H9 (cell line): ENCODE measurements around the gene ZNF546. TPM values are rescaled to one million over a fixed set of nuclear protein-coding genes. Genes with fewer than 3 reads are reported as not detected.

Source experiments
- DNase-seq: peaks from one replicate; pipeline ENCODE4 v3.0.0-alpha.2; 2017
- H2AFZ ChIP-seq: one replicate; pipeline ENCODE4 v1.6.1; 2013; ENCODE audit warnings: mild to moderate bottlenecking, low read length, control low read depth, moderate library complexity
- H2AK5ac ChIP-seq: 2 replicates; pipeline ENCODE4 v1.6.1; 2013; ENCODE audit warnings: low read length, control low read depth, mixed read lengths; ENCODE audit not compliant: insufficient read length
- H2BK120ac ChIP-seq: one replicate; pipeline ENCODE4 v1.6.1; 2013; ENCODE audit warnings: low read depth, mild to moderate bottlenecking, low read length, control low read depth, inconsistent platforms; ENCODE audit not compliant: poor library complexity, severe bottlenecking
- H2BK12ac ChIP-seq: 2 replicates; pipeline ENCODE4 v1.6.1; 2013; ENCODE audit warnings: low read length, control low read depth, mixed read lengths, low read depth; ENCODE audit not compliant: insufficient read length
- H2BK15ac ChIP-seq: 2 replicates; pipeline ENCODE4 v1.6.1; 2013; ENCODE audit warnings: low read depth, low read length, control low read depth
- H2BK20ac ChIP-seq: one replicate; pipeline ENCODE4 v1.6.1; 2013; ENCODE audit warnings: low read depth, mild to moderate bottlenecking, low read length, control low read depth, inconsistent platforms; ENCODE audit not compliant: poor library complexity, severe bottlenecking
- H2BK5ac ChIP-seq: 2 replicates; pipeline ENCODE4 v1.6.1; 2013; ENCODE audit warnings: low read length, control low read depth, mixed read lengths; ENCODE audit not compliant: insufficient read length
- H3K14ac ChIP-seq: 2 replicates; pipeline ENCODE4 v1.6.1; 2013; ENCODE audit warnings: low read length, control low read depth; ENCODE audit not compliant: insufficient read depth
- H3K18ac ChIP-seq: 2 replicates; pipeline ENCODE4 v1.6.1; 2013; ENCODE audit warnings: low read depth, mild to moderate bottlenecking, mixed read lengths, low read length, control low read depth; ENCODE audit not compliant: insufficient read length
- H3K23ac ChIP-seq: 2 replicates; pipeline ENCODE4 v1.6.1; 2013; ENCODE audit warnings: low read length, control low read depth, mixed read lengths, low read depth; ENCODE audit not compliant: insufficient read length
- H3K23me2 ChIP-seq: 2 replicates; pipeline ENCODE4 v1.6.1; 2013; ENCODE audit warnings: low read depth, mild to moderate bottlenecking, mixed read lengths, low read length, control low read depth; ENCODE audit not compliant: insufficient read length, poor library complexity, severe bottlenecking
- H3K27ac ChIP-seq: 2 replicates; pipeline ENCODE4 v1.5.1; 2013; ENCODE audit warnings: low read length, control low read depth, mixed read lengths, low read depth; ENCODE audit not compliant: insufficient read length
- H3K27me3 ChIP-seq: 2 replicates; pipeline ENCODE4 v1.6.1; 2013; ENCODE audit warnings: low read length, control low read depth, inconsistent platforms; ENCODE audit not compliant: insufficient read depth
- H3K4ac ChIP-seq: 2 replicates; pipeline ENCODE4 v1.6.1; 2013; ENCODE audit warnings: low read depth, mild to moderate bottlenecking, control low read depth, inconsistent platforms, low read length, moderate library complexity
- H3K4me1 ChIP-seq: 2 replicates; pipeline ENCODE4 v1.6.1; 2013; ENCODE audit warnings: low read length, control low read depth, inconsistent platforms; ENCODE audit not compliant: insufficient read depth
- H3K4me2 ChIP-seq: 2 replicates; pipeline ENCODE4 v1.6.1; 2013; ENCODE audit warnings: low read length, control low read depth, mixed read lengths; ENCODE audit not compliant: insufficient read length, insufficient read depth
- H3K56ac ChIP-seq: 2 replicates; pipeline ENCODE4 v1.6.1; 2013; ENCODE audit warnings: low read depth, mild to moderate bottlenecking, mixed read lengths, low read length, control low read depth; ENCODE audit not compliant: insufficient read length
- H3K79me1 ChIP-seq: 2 replicates; pipeline ENCODE4 v1.6.1; 2013; ENCODE audit warnings: low read depth, mild to moderate bottlenecking, moderate library complexity, low read length, control low read depth, inconsistent platforms; ENCODE audit not compliant: insufficient read depth, poor library complexity, severe bottlenecking
- H3K79me2 ChIP-seq: 2 replicates; pipeline ENCODE4 v1.6.1; 2013; ENCODE audit warnings: low read length, control low read depth, inconsistent platforms; ENCODE audit not compliant: insufficient read depth
- H3K9ac ChIP-seq: 2 replicates; pipeline ENCODE4 v1.6.1; 2013; ENCODE audit warnings: low read length, control low read depth, mixed read lengths; ENCODE audit not compliant: insufficient read length; ENCODE audit errors: extremely low read depth
- H3K9me3 ChIP-seq: one replicate; pipeline ENCODE4 v1.6.1; 2013; ENCODE audit warnings: low read depth, low read length, inconsistent platforms; ENCODE audit not compliant: control insufficient read depth
- H3T11ph ChIP-seq: one replicate; pipeline ENCODE4 v1.6.1; 2013; ENCODE audit warnings: mild to moderate bottlenecking, low read length, control low read depth, inconsistent platforms
- H4K20me1 ChIP-seq: one replicate; pipeline ENCODE4 v1.6.1; 2013; ENCODE audit not compliant: control insufficient read depth, insufficient read length, insufficient read depth
- H4K5ac ChIP-seq: 2 replicates; pipeline ENCODE4 v1.6.1; 2013; ENCODE audit warnings: low read depth, mild to moderate bottlenecking, mixed read lengths, low read length, control low read depth; ENCODE audit not compliant: insufficient read length
- H4K8ac ChIP-seq: replicated peaks from 2 replicates; pipeline ENCODE4 v1.6.1; 2013; ENCODE audit warnings: low read length, control low read depth, mixed read lengths, low read depth; ENCODE audit not compliant: insufficient read length
- H4K91ac ChIP-seq: 2 replicates; pipeline ENCODE4 v1.6.1; 2013; ENCODE audit warnings: low read depth, mild to moderate bottlenecking, moderate library complexity, mixed read lengths, low read length, control low read depth; ENCODE audit not compliant: insufficient read length
- H3K27ac Mint-ChIP-seq, 3 experiments: 2 replicates in 2 of 3; 3 replicates in 1 of 3; pipeline ENCODE4 v1.8.0; 2020 to 2021; ENCODE audit warnings: mixed read lengths in 3 of 3, mild to moderate bottlenecking in 1 of 3, moderate library complexity in 1 of 3
- H3K27me3 Mint-ChIP-seq: 2 replicates; pipeline ENCODE4 v1.8.0; 2021; ENCODE audit warnings: low read depth, mild to moderate bottlenecking, moderate library complexity, mixed read lengths
- H3K36me3 Mint-ChIP-seq, 3 experiments: 2 replicates in 2 of 3; 3 replicates in 1 of 3; pipeline ENCODE4 v1.8.0; 2020 to 2021; ENCODE audit warnings: low read depth in 3 of 3, mixed read lengths in 3 of 3; ENCODE audit not compliant: insufficient read depth in 1 of 3
- H3K4me1 Mint-ChIP-seq, 2 experiments: 2 replicates each; pipeline ENCODE4 v1.8.0; 2020; ENCODE audit warnings: mixed read lengths in 2 of 2
- H3K4me3 Mint-ChIP-seq, 2 experiments: 2 replicates in 1 of 2; 3 replicates in 1 of 2; pipeline ENCODE4 v1.8.0; 2020 to 2021; ENCODE audit warnings: mild to moderate bottlenecking in 2 of 2, mixed read lengths in 2 of 2, moderate library complexity in 1 of 2
- H3K9me3 Mint-ChIP-seq, 2 experiments: 2 replicates in 1 of 2; 3 replicates in 1 of 2; pipeline ENCODE4 v1.8.0; 2020; ENCODE audit warnings: mild to moderate bottlenecking in 2 of 2, mixed read lengths in 2 of 2, moderate library complexity in 1 of 2
- CTCF ChIP-seq: fragments of 200-600 bp; sonication (generic); conservative IDR thresholded peaks from 3 replicates; pipeline ENCODE4 v1.8.0; 2021; ENCODE audit warnings: antibody characterized with exemption, mild to moderate bottlenecking
- WGBS: extraction: QIAGEN DNeasy Blood & Tissue Kit; methylation state at CpG from one replicate; pipeline ENCODE4 v1.1.7; 2013; ENCODE audit warnings: missing lambda C conversion rate, low lambda C conversion rate, mixed read lengths; ENCODE audit not compliant: insufficient read length; ENCODE audit errors: extremely low coverage; 5-methylcytosine and 5-hydroxymethylcytosine counted together
- total RNA-seq: library from RNA; stranded (reverse); gene quantifications from 2 replicates; pipeline ENCODE4 v1.2.1, GENCODE V29; 2021

Gene ZNF546
- total RNA-seq, 1 experiment from 2014 or later, result 1.7 TPM

GRCh38 chr19:39966617-39967016 lies 30.2 kb upstream of the ZNF546 start:
- H3K27me3 ChIP-seq, result no peaks in the 10 kb centered on the region; the same call in none of the 2 replicates
- peaks cover 4% of the 10 kb centered on the region for H3K23me2 ChIP-seq
- H4K91ac ChIP-seq, result no peak overlapping the region
- H2AK5ac ChIP-seq, result no peak overlapping the region
- DNase-seq, result no peak
- no peak overlapping the region for H3K14ac ChIP-seq
- H3K27me3 Mint-ChIP-seq, result no peaks in the 10 kb centered on the region; the same call in 1 of the 2 replicates
- H3K4me3 Mint-ChIP-seq, result no peak overlapping the region
- H3K9me3 Mint-ChIP-seq, result 0 out of 5 replicates have a peak, but pooled peaks cover 0 to 4% of the 10 kb centered on the region in 2 experiments
- H4K20me1 ChIP-seq, result no peaks in the 10 kb centered on the region
- H2AFZ ChIP-seq, result no peak overlapping the region
- H3K79me2 ChIP-seq, result peaks cover 2% of the 10 kb centered on the region; the same call in 1 of the 2 replicates
- no peak overlapping the region for H4K8ac ChIP-seq
- no peak overlapping the region for H2BK12ac ChIP-seq
- no peak overlapping the region for H3K4me2 ChIP-seq
- no peak overlapping the region for H2BK120ac ChIP-seq
- H2BK5ac ChIP-seq, result no peak overlapping the region
- H3T11ph ChIP-seq, result no peak overlapping the region
- no peak overlapping the region for H3K27ac Mint-ChIP-seq
- H2BK15ac ChIP-seq, result no peak overlapping the region
- H3K4me1 ChIP-seq, result peaks cover 4% of the 10 kb centered on the region; the same call in 1 of the 2 replicates
- peaks cover 2% of the 10 kb centered on the region for H3K79me1 ChIP-seq
- H3K4ac ChIP-seq, result no peak overlapping the region
- no peak overlapping the region for H2BK20ac ChIP-seq
- no peak overlapping the region for H3K23ac ChIP-seq
- no peak overlapping the region for H3K9ac ChIP-seq
- H4K5ac ChIP-seq, result no peak overlapping the region
- H3K27ac ChIP-seq, result no peak overlapping the region
- peaks cover 11 to 12% of the 10 kb centered on the region in 2 experiments for H3K4me1 Mint-ChIP-seq
- H3K18ac ChIP-seq, result no peak overlapping the region
- peaks cover 4 to 7% (median 6%) of the 10 kb centered on the region in 3 experiments; a peak in 6 of 7 replicates for H3K36me3 Mint-ChIP-seq
- H3K9me3 ChIP-seq, result no peaks in the 10 kb centered on the region
- no peak for TF ChIP-seq CTCF
- WGBS, result no CpG with 5 or more reads among the region's 6 CpGs
- no peak overlapping the region for H3K56ac ChIP-seq
